GM15510 (cell line): ENCODE results near the gene GGTA1.

ENCODE experiments used
- POLR2A ChIP-seq: IDR thresholded peaks from 3 replicates; pipeline ENCODE4 v1.6.1; 2011; ENCODE audit warnings: borderline replicate concordance; ENCODE audit not compliant: insufficient read length; ENCODE audit errors: extremely low read depth

Gene GGTA1

DNA sequence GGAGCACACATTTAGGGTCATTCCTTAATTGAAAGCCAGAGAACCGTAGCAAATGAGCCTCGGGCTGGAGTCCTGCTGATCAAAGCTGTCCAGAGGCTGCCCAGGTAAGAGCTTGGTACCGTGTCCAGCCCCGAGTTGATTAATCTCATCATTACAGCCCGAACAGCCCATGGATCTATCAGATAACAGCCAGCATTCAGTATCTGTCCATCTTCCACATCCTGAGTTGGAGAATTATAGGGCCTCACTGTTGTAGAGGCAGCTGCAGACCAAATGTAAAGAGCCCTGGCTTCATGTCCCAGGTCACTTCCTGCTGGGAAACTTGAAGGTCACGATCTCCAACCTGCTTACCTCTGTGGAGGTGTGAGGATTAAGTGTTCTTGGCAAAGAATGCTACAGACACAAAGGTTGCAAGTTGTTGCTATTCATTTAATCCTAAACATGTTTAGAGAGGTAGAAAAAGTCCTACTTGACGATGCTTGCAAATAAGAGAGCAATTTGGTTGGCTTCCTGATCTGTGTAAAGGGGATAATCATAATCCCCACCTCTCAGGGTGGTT, 16.1 kb downstream of the GGTA1 start:
- no peak for TF ChIP-seq POLR2A

DNA sequence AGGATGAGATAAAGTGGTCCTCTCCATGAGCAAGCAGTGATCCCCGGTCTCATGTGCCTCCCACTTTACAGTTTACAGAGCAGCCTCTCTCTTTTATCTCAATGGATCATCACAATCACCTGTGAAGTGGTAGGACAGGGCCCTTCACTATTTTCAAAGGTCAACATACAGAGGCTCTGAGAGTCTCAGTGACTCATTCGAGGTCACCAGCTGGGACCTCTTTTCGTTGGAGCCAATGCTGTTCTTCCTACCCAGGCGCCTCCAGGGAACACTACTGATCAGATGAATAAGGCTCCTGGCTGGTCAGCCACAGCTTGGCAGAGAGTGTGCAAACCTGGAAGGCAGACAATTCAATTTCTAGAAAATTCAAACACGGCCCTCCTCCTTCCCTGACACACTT, 16.6 kb downstream of the GGTA1 start:
- TF ChIP-seq POLR2A, result no peak

DNA sequence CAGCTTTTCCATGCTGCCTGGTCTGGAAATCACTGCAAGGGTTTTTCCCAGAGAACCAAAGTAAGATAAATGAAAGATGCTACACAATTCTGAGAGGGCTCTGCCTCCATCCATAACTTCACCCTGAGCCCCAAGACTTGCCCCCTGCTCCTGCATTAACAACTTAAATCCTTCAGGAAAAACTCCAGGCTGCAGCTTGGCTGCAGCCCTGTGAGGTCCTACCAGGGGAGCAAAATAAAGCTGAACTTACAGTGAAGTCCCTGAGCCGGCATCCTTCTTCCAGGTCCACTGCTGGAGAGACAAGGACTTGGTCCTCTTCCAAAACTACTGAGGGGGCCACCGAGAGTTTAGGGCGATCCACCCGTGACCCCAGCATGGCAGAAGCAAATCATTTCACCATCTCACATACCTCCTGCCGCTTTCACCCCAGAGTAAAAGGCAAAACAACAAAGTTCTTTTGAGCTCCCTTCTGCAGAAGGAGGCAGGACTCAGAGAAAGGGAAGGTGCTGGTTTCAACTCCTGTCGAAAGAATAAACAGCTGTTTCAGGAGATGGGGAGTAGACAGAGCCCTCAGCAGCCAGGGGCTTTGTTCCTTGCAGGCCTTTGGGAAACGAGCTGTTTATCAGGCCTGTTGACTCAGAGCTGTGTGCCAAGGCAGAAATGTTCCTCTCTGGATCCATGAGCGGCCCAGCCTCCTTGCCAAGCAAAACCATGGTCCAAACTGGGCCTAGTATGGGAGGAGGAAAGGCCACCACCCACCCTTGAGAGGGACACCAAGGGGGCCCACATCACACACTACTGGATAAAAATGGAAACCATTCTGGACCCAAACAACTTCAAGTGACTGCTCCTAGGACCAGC, 20.6 kb downstream of the GGTA1 start:
- TF ChIP-seq POLR2A, result no peak

DNA sequence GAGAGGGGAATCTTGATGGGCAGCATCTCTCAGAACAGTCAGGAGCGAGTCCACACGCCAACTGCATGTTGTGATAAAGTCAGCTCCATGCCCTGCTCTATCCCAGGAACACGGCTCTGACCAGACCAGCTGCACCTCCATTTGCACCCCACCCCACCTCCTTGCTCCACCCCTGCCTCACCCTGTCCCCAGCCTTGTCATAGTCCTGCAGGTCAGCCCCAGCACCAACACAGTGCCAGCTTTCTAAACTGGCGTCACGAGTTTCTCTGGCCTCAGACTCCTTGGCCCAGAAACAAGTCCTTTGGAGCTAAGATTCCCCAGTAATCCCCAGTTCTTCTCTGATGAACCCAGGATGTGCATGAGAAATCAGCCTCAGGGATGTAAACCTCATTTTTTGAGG, 23.5 kb downstream of the GGTA1 start:
- TF ChIP-seq POLR2A, result no peak

DNA sequence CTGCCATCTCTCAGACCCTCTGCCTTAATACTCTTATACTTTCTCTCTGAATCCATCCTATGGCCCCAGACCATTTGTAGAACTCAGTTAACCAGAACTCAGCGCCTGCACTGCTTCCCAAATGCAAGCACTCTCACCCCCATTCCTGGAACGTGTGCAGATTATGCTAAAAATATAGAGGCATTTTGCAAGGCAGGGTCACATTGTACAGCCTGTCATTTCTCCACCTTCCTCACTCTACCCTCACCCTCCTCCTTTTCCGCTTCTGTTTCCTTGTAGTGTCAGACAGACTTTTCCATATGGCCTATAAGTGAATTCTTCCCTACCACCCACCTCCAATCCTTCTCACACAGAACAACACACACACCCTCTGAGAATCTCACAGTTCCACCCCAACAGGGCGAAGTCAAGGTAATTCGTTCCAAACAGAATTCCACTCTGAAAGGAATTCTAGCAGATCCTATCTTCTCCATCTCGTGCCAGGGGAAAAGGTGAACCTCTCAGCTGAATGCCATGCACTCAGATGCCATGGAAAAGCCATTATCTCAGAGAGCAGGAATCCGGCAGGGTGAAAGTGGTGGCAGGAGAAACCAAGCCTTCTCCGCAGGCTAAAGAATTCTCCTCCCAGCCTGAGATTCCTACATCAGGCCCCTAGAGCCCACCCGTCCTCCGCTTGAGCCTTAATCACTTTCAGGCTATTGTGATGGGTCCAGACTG, 25.3 kb downstream of the GGTA1 start:
- no peak for TF ChIP-seq POLR2A

DNA sequence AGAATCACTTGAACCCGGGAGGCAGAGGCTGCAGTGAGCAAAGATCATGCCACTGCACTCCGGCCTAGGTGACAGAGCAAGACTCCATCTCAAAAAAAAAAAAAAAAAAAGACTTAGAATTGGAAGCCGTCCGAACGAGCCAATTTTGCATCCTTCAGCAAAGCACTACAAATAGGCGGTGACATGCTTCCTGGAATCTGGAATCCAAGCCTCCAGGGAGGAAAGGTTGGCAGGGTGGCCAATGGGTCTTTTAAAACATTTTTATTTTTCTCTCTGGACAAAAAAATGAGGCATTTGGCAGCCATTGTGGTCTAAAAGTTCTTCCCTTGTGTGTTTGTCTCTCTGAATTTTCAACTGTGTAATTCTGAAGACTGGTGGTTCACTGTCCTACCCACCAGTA, 26.4 kb downstream of the GGTA1 start:
- TF ChIP-seq POLR2A, result no peak

DNA sequence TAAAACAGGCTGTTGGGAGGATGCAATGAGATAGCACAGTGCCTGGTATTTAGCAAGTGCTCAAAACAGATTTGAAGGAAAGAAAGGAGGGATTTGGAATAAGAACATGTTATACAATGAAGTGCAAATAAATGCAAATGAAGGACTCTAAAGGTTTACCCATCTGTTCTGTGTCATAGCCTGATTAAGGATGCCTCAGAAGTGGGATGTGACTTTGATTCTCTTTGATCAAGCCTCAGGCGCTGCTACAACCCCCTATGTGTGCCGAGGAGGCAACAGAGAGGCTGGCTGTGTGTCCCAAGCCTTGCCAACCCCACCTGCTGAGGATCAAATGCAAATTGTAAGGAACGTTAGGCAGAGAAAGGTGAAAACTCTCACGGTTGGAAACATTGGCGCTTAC, 27.2 kb downstream of the GGTA1 start:
- TF ChIP-seq POLR2A, result no peak

DNA sequence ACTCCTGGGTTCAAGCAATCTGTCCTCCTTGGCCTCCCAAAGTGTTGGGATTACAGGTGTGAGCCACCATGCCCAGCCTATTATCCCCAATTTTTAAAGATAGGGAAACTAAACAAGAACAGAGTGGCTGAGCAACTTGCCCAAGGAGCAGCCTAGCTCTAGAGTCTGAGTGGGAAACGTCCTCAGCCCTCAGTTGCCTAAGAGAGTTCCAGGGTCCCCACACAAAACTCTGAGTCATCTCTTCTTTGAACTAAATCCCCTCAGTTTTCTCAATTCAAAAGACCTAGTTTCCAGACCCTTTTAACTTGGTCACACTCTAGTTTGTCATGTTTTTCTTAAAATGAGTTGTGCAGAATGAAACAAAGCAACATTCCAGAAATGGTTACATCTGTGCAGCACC, 33.5 kb downstream of the GGTA1 start:
- no peak for TF ChIP-seq POLR2A

DNA sequence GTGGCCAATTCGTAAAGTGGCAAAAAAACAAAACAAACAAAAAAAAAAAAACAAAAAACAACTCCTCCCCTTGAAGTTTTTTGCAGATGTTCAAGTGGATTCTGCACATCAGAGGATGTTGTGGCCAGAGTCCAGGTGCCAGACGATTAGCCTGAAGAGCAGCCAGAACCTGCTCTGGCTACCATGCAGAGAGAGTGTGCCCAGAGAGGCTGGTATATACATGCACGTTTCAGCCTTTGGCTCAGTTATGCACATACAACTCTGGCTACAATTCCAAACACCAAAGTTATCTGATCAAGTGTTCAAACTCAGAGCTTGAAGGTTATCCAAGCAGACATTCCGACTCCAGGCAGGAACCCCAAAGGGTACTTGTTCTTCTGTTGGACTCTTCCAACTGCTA, 34.7 kb downstream of the GGTA1 start:
- no peak for TF ChIP-seq POLR2A

DNA sequence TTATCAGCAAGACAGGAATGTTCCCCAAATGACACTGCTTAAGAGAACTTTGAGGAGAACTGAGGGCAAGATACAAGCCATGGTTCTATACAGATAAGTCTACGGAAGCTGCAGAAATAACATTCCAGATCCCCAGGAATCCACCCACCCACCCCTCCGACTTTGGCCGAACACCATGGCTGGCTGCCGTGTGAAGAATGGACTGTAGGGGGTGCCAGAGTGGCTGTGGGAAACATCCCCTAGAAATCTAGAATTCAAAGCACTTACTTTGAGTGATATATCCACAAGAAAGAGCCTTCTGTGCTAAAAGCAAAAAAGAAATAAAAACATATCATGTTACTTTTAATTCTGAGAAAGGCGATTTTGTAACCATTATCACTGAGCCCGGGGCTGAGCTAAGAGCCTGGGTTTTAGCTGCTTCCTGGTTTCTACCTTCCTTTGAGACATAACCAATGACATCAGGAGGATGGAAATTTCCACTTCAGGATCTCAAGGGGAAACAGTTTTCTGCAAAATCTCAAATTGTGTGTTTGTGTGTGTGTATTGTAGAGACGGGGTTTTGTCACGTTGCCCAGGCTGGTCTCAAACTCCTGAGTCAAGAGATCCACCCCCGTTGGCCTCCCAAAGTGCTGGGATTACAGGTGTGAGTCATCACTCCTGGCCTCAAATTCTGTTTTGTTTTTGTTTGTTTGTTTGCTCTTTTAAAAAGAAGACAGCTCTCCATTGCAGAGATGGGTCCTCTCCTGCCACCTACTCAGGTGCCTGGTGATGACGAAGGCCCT, 36.4 kb downstream of the GGTA1 start:
- TF ChIP-seq POLR2A, result no peak

DNA sequence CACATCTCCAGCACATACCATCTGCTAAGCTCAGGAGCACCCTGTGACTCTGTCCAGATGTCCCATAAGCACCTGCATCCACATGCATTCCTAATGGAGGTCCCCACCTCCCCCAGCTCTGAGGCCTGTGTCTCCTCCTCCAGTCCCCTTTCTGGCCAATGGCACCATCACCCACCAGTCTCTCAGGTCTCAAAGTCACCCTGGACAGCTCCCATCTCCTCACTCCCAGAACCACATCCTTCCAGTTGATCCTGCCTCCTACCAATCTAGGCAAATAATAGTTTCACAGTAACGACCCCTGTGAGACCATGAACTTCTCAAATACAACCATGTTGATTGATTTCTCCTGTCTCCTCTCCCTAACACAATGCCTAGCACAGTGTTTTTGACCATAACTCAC, 40.1 kb downstream of the GGTA1 start:
- TF ChIP-seq POLR2A, result no peak

DNA sequence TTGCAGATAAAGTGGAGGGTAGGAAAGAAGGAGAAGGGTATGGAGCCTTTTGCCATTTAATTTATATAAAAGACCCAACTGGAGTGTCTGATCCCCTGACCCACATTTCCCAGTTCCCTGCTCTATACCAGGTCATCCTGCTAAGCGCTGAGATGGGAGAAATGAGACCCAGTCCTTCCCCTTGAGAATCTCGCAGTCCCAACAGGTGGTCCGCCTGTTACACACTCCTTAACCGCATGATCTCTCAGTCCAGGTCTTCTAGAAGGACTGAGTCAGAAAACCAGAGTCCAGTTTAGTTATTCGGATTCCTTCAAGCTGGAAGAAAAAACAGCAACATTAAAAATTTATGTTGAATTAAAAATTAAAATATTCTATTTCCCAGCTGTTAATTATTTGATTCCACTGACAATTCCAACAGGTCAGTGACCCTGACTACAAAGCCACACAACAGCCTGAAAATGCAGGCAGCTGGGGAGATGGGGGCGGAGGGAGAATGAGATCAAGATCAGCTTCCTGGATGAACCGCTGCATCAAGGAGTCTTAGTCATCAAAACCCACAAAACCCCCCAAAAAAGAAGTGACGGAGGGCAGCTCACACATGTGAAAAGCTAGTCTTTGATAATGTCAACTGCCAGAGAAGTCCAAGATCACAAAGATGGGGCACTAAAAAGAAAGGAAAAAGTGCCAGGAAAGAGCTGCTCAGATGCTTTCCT, 44.0 kb downstream of the GGTA1 start:
- TF ChIP-seq POLR2A, result no peak

DNA sequence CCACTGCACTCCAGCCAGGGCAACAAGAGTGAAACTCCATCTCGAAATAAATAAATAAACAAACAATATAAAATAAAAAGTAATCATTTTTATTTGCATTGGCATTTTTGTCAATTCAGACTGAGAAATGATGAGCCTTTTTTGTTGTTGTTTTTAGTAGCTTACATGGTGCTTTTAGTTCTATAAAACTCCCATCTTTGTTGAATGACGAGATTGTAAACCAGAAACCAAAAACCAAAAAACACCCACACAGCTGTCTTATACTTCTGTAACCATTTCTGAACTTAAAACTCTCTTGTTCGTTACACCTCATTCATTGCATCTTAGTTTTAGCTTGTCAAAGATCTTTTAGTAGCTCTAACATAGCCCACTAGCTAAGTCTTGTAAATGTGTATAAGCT, 44.7 kb downstream of the GGTA1 start:
- TF ChIP-seq POLR2A, result no peak

DNA sequence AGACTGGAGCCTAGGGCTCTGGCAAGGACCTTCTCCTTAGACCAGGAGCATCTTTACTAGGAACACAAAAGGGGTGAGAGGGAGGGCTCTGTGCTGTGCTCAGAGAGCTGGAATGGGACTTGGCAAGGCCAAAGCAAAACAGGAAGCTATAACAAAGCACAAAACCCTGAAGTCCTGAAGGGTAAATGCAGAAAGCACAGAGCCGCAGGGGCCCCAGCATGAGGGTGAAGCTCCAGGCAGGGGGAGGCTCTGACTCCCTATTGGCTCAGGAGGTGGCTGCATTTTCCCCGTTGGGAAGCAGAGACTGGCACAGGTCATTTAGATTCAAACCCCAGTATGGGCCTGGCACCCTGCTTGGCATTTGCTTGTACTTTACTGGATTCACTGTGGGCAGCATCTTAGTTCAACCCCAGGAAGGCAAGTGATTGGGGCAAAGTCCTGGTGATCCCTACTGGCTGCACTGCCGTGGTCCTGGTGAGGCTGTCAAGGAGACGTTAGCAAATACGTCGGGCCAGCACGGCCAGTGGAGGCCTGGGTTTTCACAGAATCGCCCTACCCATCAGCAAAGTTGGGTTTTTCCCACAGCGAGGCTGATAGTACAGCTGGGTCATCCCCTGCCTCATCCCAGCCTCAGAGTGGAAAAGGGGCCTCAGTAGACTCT, 46.3 kb downstream of the GGTA1 start:
- TF ChIP-seq POLR2A, result no peak
